ENCODE data around the gene ZC3H12C. TPM values are rescaled to one million over a fixed set of nuclear protein-coding genes. Genes with fewer than 3 reads are reported as not detected.

The ZC3H12C gene
- total and polyA plus RNA-seq, 7 donors: 1.8 to 21.7 (median 16.4) TPM

DNA sequence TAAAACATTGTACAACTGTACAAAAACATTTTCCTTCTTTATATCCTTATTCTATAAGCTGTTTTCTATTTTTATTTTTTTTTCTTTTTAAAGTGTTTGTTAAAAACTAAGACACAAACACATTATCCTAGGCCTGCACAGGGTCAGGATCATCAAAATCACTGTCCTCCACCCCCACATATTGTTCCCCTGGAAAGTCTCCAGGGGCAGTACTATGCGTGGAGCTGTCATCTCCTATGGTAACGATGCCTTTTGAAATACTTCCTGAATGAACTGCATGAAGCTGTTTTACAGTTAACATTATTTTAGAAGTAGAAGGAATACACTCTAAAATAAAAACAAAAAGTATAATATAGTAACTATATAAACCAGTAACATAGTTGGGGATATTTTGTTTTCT lies 67.2 kb downstream of the ZC3H12C start:
- H3K4me1 ChIP-seq: no peaks in the 10 kb centered on the region
- peaks cover 7 to 53% (median 18%) of the 10 kb centered on the region in 4 donors for H3K36me3 ChIP-seq
- no peak overlapping the region for H3K27ac ChIP-seq
- H3K27me3 ChIP-seq: no peaks in the 10 kb centered on the region
- no peaks in the 10 kb centered on the region for H3K9me3 ChIP-seq
- WGBS, 2 donors: 74 to 77% methylated on average over 2 of the region's 2 CpGs
- intact Hi-C loops (cut with DNase I): no loop called here
- no peak for DNase-seq
- H3K4me3 ChIP-seq: no peak overlapping the region
- TF ChIP-seq POLR2AphosphoS5 (IDR thresholded peaks at IDR 0.05) (no peak), POLR2A (IDR thresholded peaks at IDR 0.05) (no peak)
- TF ChIP-seq, protein P1, sequence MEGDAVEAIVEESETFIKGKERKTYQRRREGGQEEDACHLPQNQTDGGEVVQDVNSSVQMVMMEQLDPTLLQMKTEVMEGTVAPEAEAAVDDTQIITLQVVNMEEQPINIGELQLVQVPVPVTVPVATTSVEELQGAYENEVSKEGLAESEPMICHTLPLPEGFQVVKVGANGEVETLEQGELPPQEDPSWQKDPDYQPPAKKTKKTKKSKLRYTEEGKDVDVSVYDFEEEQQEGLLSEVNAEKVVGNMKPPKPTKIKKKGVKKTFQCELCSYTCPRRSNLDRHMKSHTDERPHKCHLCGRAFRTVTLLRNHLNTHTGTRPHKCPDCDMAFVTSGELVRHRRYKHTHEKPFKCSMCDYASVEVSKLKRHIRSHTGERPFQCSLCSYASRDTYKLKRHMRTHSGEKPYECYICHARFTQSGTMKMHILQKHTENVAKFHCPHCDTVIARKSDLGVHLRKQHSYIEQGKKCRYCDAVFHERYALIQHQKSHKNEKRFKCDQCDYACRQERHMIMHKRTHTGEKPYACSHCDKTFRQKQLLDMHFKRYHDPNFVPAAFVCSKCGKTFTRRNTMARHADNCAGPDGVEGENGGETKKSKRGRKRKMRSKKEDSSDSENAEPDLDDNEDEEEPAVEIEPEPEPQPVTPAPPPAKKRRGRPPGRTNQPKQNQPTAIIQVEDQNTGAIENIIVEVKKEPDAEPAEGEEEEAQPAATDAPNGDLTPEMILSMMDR (IDR thresholded peaks at IDR 0.05): no peak

DNA sequence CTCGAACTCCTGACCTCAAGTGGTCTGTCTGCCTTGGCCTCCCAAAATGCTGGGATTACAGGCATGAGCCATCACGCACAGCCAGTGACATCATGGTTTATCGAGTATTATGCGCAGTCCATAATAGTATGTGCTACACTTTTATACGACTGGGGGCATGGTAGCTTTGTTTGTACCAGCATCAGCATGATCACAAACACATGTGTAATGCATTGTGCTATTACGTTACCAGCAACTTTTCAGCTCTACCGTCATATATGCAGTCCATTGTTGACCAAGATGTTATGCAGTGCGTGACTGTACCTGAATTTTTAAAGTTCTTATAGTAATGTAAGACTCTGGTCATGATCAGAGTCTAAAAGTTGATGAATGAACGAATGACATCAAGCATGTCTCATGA lies 67.9 kb downstream of the ZC3H12C start:
- 97 to 98% methylated on average over 9 of the region's 9 CpGs for WGBS, 2 donors
- H3K4me3 ChIP-seq: no peak overlapping the region
- no peaks in the 10 kb centered on the region for H3K4me1 ChIP-seq
- no peak for DNase-seq
- intact Hi-C loops (cut with DNase I): no loop called here
- no peaks in the 10 kb centered on the region for H3K9me3 ChIP-seq
- H3K27me3 ChIP-seq: no peaks in the 10 kb centered on the region
- TF ChIP-seq POLR2A (IDR thresholded peaks at IDR 0.05): no peak
- no peak for TF ChIP-seq EP300 (IDR thresholded peaks at IDR 0.05)
- TF ChIP-seq, protein P1 (IDR thresholded peaks at IDR 0.05): no peak
- no peak for TF ChIP-seq POLR2AphosphoS5 (IDR thresholded peaks at IDR 0.05)
- H3K36me3 ChIP-seq: peaks cover 13 to 55% (median 19%) of the 10 kb centered on the region in 4 donors
- no peak overlapping the region for H3K27ac ChIP-seq

DNA sequence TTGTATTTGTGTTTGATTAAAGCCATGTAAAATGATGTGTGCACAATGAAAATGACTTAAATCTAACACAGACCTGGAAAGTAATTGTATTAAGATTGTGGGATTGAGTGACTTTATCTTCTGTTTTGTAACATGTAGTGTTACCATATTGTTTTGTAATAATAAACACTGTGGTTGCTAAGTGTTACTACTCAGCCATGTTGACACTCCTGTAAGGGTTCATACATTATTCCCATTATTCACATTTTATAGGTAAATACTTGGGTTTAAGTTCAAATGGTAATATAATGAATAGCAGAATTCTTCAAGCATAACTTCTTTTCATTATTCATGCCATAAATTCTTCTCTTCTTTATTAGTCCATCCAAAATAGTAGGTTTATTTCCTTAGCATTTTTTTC lies 69.0 kb downstream of the ZC3H12C start:
- DNase-seq: no peak
- Histone ChIP-seq H3K9me3 (no peaks in the 10 kb centered on the region), H3K27me3 (no peaks in the 10 kb centered on the region), H3K36me3 (peaks cover 13 to 55% (median 19%) of the 10 kb centered on the region in 4 donors), H3K27ac (no peak overlapping the region), H3K4me1 (no peaks in the 10 kb centered on the region), H3K4me3 (no peak overlapping the region)
- TF ChIP-seq POLR2A (IDR thresholded peaks at IDR 0.05) (no peak), POLR2AphosphoS5 (IDR thresholded peaks at IDR 0.05) (no peak), EP300 (IDR thresholded peaks at IDR 0.05) (no peak)
- intact Hi-C loops (cut with DNase I): no loop called here

DNA sequence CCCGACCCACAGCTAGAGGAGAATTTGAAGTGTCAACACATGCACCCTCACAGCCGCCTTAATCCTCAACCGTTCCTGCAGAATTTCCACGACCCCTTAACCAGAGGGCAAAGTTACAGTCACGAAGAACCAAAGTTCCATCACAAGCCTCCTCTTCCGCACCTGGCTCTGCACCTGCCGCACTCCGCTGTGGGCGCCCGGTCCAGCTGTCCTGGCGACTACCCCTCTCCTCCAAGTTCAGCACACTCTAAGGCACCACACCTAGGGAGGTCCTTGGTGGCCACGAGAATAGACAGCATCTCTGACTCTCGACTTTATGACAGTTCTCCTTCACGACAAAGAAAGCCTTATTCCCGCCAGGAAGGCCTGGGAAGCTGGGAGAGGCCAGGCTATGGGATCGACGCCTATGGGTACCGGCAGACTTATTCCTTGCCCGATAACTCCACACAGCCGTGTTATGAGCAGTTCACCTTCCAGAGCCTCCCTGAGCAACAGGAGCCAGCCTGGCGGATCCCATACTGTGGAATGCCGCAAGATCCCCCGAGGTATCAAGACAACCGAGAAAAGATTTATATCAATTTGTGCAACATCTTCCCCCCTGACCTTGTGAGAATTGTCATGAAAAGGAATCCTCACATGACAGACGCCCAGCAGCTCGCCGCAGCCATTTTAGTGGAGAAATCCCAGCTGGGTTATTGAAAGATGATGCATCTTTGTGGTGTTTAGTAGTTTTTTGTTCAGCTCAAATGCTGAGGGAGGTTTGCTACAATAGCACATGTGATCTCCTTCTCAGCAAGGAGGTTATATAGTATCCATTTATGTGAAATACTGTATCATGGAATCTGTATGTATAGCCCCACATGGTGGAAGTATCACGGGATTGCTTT lies 72.1 kb downstream of the ZC3H12C start:
- WGBS, 2 donors: 95% methylated on average over 28 of the region's 28 CpGs

More for the DNA sequence above, 72.1 kb downstream of the ZC3H12C start:
- no peak for DNase-seq
- intact Hi-C loops (cut with DNase I): no loop called here
- Histone ChIP-seq H3K27me3 (no peaks in the 10 kb centered on the region), H3K4me1 (no peaks in the 10 kb centered on the region), H3K4me3 (no peak overlapping the region), H3K27ac (no peak overlapping the region), H3K36me3 (peaks cover 13 to 43% (median 16%) of the 10 kb centered on the region in 4 donors), H3K9me3 (no peaks in the 10 kb centered on the region)
- TF ChIP-seq EP300 (IDR thresholded peaks at IDR 0.05) (no peak), POLR2AphosphoS5 (IDR thresholded peaks at IDR 0.05) (no peak), POLR2A (IDR thresholded peaks at IDR 0.05) (no peak)
- TF ChIP-seq, protein P1 (IDR thresholded peaks at IDR 0.05): no peak
